GM12891 (cell line): ENCODE data around the gene RCCD1.

Source experiments
- PAX5 ChIP-seq: IDR thresholded peaks from 2 replicates; pipeline ENCODE4 v1.6.1; 2011; ENCODE audit warnings: low read length, moderate library complexity, mild to moderate bottlenecking; ENCODE audit not compliant: insufficient read depth, severe bottlenecking
- POLR2AphosphoS5 ChIP-seq: IDR thresholded peaks from 2 replicates; pipeline ENCODE4 v1.6.1; 2011; ENCODE audit warnings: low read depth, low read length, control low read depth
- SPI1 ChIP-seq: IDR thresholded peaks from 2 replicates; pipeline ENCODE4 v1.6.1; 2011; ENCODE audit warnings: low read depth, low read length, control low read depth
- TAF1 ChIP-seq: IDR thresholded peaks from 2 replicates; pipeline ENCODE4 v1.6.1; 2011; ENCODE audit warnings: low read depth, low read length, control low read depth

- TF ChIP-seq TAF1, result no peak
- TF ChIP-seq POLR2AphosphoS5, result no peak
- no peak for TF ChIP-seq PAX5
- no peak for TF ChIP-seq SPI1
Observed at GRCh38 chr15:90947577-90948357, 6.9 kb upstream of the RCCD1 start.
